ENCODE measurements around the gene THNSL1.

GRCh38 chr10:25063644-25064043 lies 47.2 kb downstream of the THNSL1 start:
- no peak for TF ChIP-seq CTCF (IDR thresholded peaks at IDR 0.05; ENCODE audit: low read depth, low read length)
- TF ChIP-seq EZH2phosphoT487 (IDR thresholded peaks at IDR 0.05; ENCODE audit: low read depth): no peak

Measured in OCI-LY3 (cell line).